Endothelial cell of umbilical vein (primary cell): ENCODE measurements around the gene MAP4K4.

Experiments
- CTCF ChIP-seq, 2 donors: IDR thresholded peaks; 1 replicate in 1 of 2; 2 replicates in 1 of 2; pipeline ENCODE4 v1.5.1; 2011; ENCODE audit warnings: low read length in 2 of 2, mild to moderate bottlenecking in 2 of 2, moderate library complexity in 2 of 2, control low read depth in 1 of 2, inconsistent platforms in 1 of 2, low read depth in 1 of 2; ENCODE audit not compliant: insufficient read depth in 1 of 2; ENCODE audit errors: extremely low read depth in 1 of 2
- EZH2 ChIP-seq: IDR thresholded peaks from 2 replicates; pipeline ENCODE4 v1.6.1; 2012; ENCODE audit warnings: borderline replicate concordance, low read depth, mild to moderate bottlenecking, moderate library complexity, low read length, inconsistent platforms; ENCODE audit not compliant: severe bottlenecking
- FOS ChIP-seq: IDR thresholded peaks from 2 replicates; pipeline ENCODE4 v1.6.1; 2011; ENCODE audit warnings: mild to moderate bottlenecking, low read length, moderate library complexity, borderline replicate concordance; ENCODE audit not compliant: insufficient read depth
- MYC ChIP-seq: IDR thresholded peaks from one replicate; pipeline ENCODE4 v1.6.1; 2011; ENCODE audit warnings: mild to moderate bottlenecking, low read depth, low read length
- POLR2A ChIP-seq: IDR thresholded peaks from 2 replicates; pipeline ENCODE4 v1.6.1; 2012; ENCODE audit warnings: low read depth, mild to moderate bottlenecking, control low read depth, low read length
- POLR2AphosphoS5 ChIP-seq: IDR thresholded peaks from 2 replicates; pipeline ENCODE4 v1.6.1; 2012; ENCODE audit warnings: low read depth, mild to moderate bottlenecking, control low read depth, low read length, moderate library complexity; ENCODE audit not compliant: insufficient read depth

- TF ChIP-seq CTCF (IDR thresholded peaks at IDR 0.05; ENCODE audit: extremely low read depth in 1 of 2, insufficient read depth in 1 of 2, low read depth in 1 of 2, low read length in 2 of 2): no peak
- TF ChIP-seq POLR2AphosphoS5: no peak
- no peak for TF ChIP-seq POLR2A
- no peak for TF ChIP-seq MYC
- no peak for TF ChIP-seq EZH2
- no peak for TF ChIP-seq FOS
Measured at GRCh38 chr2:101706819-101707177, 9.3 kb downstream of the MAP4K4 start.
